NCI-H226 (cell line): ENCODE data around the gene SHQ1.

ENCODE experiments used
- DNase-seq: peaks from one replicate; pipeline ENCODE4 v3.0.0-alpha.2; 2015

SHQ1 gene

DNA sequence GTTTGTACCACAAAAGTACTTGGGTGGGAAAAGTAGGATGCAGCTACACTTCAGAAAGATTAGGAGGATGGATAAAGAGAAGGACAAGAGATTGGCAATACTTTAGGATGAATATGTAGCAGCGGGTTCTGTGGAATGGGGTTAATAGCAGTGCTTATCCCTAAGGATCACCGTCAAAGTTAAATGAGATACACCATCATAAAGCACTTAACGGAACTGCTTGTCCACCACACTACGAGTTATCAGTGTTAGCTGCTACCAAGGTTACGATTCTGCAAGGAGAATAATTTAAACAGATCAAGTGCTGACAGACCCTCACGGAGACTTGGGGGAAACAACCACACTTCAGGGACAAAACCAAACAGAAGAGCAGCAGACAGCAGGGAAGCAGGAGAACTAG lies 963 bp downstream of the SHQ1 start:
- no peak for DNase-seq

DNA sequence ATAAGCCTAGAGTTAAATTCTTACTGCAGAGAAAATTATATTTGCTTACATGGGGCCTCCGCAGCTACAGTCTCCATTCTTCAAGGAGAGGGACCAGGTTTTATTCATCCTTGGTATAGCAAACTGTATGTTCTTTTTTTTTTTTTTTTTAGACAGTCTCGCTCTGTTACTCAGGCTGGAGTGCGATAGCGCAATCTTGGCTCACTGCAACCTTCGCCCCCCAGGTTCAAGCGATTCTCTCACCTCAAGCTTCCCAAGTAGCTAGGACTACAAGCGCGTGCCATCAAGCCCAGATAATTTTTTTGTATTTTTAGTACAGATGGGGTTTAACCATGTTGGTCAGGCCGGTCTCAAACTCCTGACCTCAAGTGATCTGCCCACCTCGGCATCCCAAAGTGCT lies 2.1 kb downstream of the SHQ1 start:
- no peak for DNase-seq

DNA sequence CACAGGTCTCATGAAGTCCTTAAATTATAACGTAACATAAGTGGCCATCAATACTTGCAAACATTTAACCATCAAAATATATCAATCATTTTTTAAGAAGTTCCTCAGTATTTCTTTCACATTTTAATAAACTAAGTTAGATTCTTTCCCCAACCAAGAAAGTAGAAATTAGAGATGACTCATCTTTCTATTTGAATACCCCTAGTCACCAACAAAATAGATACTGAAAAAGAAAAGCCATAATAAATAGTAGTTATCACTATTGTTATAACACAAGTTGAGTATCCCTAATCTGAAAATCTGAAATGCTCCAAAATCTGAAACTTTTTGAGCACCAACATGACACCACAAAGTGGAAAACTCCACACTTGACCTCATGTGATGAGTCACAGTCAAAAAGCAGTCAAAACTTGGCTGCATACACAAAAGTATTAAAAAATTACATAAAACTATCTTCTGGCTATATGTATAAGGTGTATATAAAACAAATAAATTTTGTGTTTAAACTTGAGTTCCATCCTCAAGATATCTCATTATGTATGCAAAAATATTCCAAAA lies 3.7 kb downstream of the SHQ1 start:
- DNase-seq: no peak

DNA sequence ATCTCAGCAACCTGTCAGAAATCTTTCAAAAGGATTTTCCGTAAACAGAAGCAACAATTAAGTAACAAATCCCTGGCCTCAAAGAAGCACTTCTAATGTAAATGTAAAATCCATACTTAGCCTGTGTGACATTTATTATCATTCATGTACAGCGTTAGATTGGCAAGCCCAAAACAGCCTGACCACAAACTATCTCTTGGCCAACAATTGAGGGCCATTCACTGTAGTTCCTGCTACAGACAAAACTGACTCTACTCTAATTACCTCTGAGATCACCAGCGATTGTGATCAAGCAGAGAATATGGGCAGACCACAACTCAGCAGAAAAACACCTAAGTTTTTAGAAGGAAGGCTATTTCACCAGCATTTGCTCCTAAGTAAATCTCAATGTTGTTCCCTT lies 9.2 kb downstream of the SHQ1 start:
- no peak for DNase-seq

DNA sequence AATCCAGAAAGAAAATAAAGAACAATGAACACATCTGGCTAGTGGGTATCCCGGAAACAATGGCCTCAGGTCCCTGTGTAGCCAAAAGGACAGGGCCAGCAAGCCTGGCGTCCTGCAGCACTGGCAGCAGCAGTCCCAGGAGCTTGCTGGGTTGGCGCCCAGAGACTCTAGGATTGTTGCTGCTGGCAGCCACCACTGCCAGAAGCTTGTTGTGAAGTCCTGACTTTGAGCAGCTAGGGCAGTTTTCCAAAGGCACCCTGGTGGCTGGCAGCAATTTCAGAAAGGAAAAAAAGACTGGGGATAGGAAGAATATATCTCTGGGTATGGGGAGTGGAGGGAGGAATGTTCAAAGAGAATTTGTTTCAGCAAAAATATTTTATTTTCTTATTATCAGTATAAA lies 11.3 kb downstream of the SHQ1 start:
- no peak for DNase-seq

DNA sequence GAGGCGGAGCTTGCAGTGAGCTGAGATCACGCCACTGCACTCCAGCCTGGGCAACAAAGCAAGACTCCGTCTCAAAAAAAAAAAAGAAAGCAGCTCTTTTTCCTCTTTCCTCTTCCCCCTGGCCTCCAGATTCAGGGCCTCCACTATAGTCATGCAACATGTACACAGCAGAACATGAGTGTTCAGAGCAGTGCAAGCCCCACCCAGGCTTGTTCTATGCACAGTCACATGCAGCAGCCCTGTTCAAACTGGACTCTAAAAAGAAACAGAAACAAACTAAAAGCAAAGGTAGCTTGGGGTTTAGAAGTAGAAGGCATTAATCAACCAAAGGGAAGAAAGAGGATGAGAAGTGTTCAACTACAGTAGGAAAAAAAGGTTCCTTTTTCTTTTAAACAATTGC lies 11.8 kb downstream of the SHQ1 start:
- DNase-seq: no peak

DNA sequence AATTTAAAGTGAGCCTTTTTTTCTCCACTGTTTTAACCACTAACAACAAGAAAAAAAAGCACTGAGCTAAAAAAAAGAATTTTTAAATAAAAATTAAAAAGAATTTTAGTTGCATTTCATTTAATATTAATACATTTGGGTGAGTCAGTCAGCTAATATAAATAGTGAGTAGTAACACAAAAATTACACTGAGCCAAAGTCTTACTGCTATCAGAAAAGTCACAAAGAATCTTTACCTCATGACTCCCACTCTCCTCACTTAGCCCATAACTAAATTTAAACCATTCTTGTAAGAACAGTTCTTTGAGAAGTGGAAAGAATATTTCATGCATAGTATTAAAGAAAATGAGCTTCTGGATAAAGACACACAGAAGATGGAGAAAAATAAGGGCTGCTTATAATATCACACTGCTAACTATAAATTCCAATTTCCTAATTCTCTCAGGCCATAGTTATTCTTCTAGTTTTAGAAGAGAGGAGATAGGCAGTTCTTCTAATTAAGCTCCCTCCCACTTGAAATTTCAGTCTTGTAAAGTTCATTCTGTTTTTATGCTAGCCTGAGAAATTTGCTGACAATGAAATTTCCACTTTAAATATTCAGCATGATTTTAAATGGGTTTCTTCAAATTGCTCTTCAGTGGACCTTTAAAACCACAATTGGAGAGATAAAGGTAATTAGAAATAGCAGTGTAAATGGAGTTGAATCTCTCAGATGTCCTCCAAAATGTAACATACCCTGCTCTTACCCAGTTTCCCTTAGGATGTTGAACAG lies 17.6 kb downstream of the SHQ1 start:
- DNase-seq: no peak

DNA sequence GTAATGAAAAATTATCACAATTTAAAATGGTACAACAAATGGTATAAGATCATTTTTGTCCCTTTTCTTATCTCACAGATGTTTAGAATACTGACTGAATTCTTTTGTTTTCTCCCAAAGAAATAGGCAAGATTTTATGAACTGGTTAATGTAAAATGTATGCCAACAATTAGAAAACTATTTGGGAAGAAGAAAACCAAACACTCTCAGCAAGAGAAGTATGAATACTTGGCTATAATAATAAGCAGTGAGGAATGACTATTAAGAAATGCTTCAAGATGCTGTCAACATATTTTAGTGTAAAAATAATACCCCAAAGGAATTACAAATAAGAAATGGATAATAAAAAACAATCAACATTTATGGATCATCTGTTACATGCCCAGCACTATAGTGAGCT lies 18.5 kb downstream of the SHQ1 start:
- DNase-seq: no peak

DNA sequence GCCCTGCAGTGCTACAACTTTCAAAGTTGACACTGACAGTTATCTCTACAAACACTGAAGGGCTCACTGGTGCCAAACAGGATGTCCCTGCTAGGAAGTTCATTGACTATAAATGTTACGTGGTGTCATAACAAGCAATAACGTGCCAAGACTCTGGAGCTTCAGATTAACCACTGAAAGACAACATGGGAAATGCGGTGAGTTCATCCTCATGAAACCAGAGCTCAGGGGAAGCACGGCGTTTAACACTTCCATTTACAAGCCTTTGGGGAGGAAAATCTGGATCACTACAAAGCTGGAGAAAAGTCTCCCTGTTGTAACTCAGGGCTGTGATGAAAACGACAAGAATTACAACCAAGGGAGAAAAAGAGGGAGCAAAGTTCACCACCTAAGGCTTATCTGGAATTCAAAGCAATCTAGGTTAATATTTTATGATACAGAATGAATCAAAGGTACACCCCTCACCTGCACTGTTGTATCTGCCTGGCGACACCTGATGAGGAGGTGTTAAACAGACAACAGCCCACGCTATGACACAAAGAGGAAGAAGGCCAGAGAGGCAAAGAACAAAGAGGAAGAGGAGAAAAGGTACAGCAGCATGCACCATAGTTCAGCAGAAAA lies 27.0 kb downstream of the SHQ1 start:
- no peak for DNase-seq

DNA sequence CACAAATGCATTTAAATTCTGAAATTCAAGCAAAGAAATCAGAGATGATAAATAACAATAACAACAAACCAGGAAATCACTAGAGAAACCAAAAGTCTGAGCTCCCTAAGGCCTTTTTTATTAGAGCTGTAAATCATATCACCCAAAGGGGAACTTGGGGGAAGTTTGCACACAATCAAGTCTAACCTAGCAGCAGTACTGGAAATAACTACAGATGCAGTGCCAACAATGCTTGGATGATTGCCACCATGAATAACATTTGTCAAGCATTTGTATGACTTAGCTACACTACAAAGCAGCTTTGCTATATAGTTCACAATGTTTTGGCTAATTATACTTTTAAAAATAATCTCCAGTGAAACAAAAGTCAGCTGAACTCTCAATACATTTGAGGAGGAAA lies 27.8 kb downstream of the SHQ1 start:
- peak; percentile 17 for DNase-seq

DNA sequence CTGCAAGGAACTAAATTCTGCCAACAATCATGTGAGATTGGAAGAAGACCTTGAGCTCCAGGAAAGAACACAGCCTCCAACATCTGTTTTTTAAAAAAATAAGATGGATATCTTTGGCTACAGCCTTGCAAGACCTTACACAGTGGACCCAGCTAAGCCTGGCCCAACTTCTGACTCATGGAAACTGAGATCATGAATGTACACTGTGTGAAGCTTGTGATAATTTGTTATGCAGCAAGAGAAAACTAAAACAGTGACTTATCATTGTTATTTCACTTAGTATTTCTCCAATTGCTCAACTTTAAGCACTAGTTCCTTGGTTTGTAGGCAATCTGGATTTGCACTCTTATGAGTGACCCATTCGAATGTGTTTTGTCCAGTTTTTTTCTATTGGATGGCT lies 29.3 kb downstream of the SHQ1 start:
- peak; percentile 19 for DNase-seq

DNA sequence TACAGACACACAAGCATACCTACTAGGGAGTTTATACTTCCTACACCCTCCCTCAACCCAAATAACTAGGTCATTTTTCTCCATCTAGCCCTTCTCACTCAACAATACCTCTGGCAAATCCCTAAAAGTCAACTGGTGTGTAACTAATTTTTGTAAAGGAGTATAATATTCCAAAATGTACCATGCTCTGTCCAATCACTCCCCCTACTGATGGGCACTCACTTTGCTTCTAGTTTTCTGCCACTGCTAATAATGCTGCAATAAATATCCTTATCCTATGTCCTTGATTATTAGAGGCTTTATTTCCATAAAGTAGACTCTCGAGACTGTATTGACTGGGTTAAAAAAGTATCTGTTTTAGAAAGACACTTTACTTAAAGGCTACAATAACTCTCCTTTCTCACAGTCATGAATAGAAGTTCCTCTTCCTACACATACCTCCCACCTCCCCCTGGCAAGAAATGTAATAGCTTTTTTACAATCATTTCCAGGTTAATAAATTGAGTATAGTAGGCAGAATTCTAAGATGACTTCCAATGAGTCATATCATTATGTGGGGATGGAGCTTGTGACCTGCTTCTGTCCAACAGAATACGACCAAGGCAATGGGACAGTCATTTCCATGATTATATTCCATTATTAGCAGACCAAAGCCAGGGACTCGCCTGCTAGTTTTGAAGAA lies 30.0 kb downstream of the SHQ1 start:
- no peak for DNase-seq

DNA sequence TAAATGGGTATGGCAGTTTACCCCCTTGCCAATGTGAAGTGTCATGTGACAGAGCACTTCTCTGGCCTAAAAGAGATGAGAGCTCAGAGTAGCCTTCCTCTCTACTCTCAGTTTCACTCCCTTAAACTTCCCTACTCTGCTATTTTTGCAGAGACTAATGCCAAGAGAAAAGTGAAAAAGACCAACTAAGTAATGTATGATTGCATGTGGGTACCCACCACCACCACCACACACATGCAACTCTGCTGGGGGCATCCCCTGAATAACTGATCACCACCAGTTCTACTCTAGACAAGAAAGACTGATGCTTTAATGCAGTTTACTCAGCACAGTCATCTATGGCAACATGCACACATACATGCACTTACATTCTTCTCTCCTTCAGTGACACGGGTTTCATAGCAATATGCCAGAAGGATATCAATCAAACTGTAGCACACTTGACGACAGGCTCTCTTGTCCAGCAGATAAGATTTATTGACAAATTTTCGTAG lies 31.3 kb downstream of the SHQ1 start:
- DNase-seq: no peak

DNA sequence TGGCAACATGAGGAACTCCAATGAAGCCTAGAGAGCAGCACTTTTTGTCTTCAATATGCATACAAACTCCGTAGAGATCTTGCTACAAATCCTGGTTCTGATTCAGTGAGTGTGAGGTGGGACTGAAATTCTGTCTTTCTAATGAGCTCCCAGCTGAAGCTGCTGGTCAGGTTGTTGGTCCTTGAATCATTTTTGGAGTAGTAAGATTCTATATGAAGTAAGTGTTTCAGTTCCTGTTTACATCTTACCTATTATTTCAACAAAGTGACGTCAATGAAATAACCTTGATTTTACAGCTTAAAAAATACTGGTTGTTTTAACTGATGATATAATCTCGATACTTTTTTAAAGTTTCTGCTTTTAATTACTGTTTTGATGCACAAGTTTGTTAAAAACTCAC lies 33.9 kb downstream of the SHQ1 start:
- no peak for DNase-seq

DNA sequence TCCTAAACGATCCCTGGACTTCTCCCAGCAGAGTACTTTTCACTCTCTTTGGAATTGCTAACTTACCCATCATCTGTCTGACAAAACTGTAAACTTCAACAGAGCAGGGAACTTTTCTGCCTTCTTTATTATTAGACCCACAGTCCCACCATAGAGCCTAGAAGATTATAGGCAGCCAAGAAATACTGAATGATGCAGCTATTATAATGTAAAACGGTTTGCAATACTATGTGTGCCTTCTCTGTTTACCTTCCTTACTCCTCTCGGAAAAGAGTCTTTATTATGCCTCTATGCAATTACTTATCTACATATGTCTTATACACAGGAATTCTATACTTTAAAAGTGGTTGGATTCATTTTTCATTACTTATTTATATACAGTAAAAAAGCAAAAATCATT lies 36.0 kb downstream of the SHQ1 start:
- DNase-seq: no peak

DNA sequence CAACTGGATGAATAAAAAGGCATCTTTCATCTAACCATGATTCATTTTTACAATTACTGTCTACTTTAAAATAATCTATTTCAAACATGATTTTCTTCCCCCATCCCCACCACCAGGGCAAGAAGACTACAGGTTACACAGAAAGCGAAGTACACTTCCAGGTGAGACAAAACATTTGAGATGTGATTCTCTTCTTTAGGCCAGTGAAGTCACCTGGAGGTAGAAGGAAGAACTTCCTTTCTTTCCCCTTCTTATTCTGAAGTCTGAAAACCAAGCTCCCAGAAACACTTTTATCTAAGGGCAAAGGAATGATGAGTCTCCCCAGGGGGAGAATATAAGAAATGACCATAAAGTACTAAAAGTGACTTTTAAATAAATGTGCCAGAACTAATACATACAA lies 36.7 kb downstream of the SHQ1 start:
- DNase-seq: no peak

DNA sequence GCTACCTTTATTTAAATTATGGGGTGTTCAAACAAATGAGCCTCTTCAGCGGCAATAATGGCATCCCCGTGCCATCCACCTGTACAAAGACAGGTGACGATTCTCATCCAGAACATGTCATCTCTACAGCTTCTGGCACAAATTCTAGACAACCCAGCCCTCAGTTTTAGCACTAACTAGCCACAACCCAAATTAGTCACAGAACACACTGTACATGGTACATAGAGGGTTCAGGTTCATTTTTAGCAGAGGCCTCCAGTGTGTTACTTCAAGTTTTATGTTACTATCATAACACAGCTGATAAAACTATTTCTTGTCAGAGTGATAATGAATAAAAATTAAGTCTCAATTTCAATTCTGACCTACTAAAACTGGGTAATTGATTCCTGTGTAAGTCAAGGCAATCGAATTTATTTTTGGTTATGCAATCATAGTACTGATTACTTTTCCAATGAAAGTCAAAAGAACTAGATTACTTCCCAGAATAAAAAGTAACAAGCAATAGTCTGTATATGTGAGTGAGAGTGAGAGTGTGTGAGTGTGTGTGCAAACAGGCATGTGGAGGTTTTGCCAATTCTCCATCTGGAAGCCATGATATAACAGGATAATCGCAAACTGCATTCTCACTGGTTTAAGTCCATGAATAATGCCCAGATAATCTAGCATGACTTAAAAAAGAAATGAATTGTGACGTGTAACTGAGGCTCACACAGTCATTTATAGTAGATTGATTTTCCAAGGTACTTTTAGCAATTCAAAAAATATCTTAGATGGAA lies 37.4 kb downstream of the SHQ1 start:
- DNase-seq: no peak

DNA sequence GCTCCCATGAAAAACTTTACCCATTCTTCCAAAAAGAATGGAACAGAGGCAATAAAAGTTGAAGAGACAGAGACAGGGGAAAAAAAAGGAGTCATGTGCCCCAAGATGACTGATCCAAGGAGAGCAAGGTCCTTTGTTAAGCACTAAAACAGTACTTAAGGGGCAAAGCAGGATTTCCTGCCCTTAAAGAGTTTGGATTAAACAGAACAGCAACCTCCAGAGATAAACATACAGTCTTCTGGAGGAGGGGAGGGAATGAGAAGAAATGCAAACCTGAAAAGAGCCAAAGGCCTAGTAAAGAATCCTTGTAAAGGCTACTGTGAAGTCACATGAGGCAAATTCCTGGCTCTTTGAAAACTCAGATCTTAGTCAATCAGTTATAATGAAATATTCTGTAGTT lies 38.2 kb downstream of the SHQ1 start:
- DNase-seq: no peak

DNA sequence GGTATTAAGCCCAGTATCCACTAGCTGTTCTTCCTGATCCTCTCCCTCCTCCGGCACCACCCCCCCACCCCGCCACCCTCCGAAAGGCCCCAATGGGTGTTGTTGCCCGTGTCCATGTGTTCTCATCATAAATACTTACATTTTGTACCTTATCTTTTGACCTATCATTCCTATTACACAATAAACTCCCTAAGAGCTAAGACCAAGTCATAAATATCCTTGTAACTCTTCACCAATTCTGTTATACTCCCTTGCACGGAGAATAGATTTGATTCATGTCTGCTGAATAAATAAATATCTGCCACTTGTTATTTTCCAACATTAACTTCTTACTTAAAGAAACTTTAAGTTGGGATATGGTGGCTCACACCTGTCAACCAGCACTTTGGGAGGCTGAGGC lies 43.9 kb downstream of the SHQ1 start:
- DNase-seq: no peak

DNA sequence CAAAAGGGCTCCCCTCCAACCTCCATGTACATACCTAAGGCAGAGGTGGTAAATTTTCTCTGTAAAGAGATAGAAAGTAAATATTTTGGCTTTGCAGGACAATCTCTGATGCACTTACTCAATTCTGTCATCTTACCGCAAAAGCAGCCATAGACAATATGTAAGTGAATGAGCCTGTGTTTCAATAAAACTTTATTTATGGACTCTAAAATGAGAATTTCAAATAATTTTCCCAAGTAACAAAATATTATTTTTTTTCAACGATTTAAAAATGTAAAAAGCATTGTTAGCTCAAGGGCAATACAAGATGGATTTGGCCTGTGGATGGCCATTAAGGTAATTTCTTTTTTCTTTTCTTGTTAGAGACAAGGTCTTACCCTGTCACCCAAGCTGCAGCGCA lies 44.7 kb downstream of the SHQ1 start:
- DNase-seq: no peak

DNA sequence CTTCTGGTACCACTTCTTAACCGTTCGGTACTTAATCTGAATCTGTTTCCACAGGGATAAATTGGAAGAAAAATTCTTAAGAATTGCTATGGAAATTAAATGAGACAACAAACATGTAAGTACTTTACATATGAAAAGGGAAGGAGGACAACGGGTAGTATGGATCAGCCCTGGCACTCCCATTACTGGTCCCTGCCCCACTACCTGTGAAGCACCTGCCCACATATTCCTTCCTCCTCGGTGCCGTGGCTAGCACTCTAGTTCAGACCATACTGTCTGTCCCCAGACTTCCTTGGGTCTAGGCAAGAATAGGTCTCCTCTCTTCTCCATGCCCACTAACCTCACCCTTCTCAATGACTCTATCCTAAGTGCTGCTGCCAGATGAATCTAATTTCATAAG lies 46.2 kb downstream of the SHQ1 start:
- DNase-seq: no peak

DNA sequence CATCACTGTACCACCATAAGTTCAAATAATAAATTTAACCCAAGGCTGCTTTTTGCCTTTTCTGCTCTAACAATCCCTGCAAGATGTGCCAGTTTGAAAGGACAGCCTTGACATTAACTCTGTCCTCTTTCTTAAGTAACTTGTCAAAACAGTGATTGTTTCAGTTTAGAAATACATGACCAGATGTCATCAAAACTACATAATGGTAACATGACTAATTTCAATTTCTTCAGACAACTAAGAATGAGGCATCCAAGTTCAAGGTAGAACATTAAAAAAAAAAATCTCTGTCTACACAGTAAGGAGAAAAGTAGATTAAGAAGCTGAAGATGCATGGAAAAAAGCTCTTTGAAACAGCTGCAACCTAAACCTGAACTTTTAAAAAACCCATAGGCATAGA lies 47.4 kb downstream of the SHQ1 start:
- no peak for DNase-seq

DNA sequence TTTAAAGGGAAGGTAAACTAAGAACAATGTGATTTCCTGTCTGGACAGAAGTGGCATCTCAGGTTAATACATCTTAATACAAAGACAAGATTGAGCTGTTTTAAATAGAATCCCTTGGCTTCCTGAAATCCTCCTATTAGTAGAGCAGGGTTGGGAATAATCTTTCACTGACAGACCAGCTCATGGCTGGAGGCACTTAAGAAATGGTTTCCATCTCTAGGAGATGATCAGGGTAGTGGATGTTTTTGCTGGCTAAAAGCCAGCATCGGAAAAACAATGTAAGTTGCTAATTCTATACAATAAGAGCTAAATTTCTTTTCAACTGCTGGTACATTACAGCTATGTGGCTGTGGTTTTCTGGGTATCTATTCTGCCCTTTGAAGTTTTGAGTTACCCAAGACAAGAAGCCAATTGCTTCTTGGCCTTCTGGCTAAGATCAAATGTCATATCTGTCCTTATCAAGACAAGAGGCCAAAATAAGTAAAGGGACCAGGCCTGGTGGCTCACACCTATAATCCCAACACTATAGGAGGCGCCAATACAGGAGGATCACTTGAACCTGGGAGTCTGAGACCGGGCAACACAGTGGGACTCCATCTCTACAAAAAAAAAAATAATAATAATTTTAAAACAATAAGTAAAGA lies 49.6 kb downstream of the SHQ1 start:
- no peak for DNase-seq
